Stimulated activated CD4-positive, alpha-beta T cell treated with anti-CD3 and anti-CD28 coated beads, Interleukin-4, amount 100 ng/mL, for 1 hour (primary cell): ENCODE results near the gene PIGX.
"Not testable (repeated sequence)": the region's sequence is repeated elsewhere in the genome, so short reads cannot be mapped to it uniquely, and the experiment has no call there.

ENCODE experiments used
- DNase-seq: peaks from one replicate; pipeline ENCODE4 v3.0.0-alpha.2; 2020

PIGX gene

GRCh38 chr3:196706731-196707130 is 5.4 kb upstream of the PIGX start:
- DNase-seq = no peak

DNA sequence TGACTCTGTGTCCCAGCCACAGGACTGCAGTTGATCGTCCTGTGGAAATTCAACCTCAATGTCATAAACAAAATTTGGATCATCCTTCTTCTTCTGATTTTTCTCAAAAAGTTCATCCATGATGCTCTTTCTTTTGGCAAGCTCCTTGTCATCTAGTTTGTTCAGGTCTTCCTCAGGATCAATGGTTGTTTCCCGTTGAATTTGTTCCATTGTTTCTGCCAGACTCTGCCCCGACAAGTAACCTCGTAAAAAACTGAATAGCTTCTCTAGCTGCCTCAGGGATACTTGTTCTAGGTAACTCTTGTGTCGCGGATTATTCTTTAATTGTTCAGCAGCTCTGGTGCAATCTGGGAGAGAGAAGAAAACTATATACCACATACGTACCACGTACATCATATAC is 4.6 kb upstream of the PIGX start:
- DNase-seq = no peak

- no peak for DNase-seq
Measured at GRCh38 chr3:196708467-196708866, 3.7 kb upstream of the PIGX start.

DNA sequence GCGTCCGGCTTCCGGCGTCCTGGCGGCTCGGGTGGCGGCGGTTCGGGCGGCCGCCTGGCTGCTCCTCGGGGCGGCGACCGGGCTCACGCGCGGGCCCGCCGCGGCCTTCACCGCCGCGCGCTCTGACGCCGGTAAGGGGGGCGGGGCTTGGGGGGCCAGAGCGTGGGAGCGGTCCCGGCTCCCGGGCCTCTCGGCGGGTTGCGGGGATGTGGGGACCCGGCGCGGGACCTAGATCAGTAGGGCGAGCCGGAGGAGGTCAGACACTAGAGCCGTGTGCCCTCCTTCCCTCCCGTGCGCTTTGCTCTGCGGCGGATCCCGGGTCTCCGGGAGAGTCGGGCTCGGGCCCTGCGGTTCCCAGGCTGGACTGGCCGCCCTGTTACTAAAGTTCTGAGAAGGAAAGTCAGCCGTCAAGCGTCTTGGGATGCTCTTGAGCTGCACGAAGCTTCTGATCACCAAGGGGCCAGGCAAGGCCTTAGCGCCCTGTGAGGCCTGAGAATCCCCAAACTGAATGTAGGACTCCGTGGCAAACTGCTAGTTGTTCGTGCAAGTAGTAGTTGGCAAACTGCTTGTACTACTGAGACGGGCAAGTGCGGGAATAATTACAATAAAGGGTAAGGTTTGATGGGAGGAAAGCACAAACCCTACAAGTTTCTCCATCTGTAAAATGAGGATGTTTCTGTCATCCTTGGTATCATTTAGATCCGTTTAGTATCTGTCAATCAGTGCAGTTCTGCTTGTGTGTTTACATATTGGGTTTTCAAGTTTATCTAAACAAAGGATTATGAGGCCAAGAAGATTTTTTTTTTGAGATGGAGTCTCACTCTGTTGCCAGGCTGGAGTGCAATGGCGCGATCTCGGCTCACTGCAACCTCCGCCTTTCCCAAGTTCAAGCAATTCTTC is 587 bp downstream of the PIGX start:
- peak; percentile 73 for DNase-seq

GRCh38 chr3:196717162-196717561 is 5.0 kb downstream of the PIGX start:
- DNase-seq = not testable (repeated sequence)

DNA sequence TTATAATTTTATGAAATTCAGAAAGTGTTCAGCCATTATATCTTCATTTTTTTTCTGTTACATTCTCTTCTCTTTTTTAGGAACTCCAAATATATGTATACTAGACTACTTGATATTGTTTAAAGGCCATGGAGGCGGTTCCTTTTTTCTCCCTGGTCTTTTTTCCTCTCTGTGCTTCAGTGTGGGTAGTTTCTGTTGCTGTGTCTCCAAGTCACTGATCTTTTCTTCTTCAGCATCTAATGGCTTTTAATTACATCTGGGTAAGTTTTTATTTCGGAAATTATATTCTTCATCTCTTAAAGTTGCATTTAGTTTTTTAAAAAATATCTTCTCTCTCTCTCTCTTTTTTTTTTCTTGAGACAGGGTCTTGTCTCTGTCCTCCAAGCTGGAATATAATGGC is 8.9 kb downstream of the PIGX start:
- no peak for DNase-seq

GRCh38 chr3:196726788-196727675 is 14.9 kb downstream of the PIGX start:
- DNase-seq = no peak

DNA sequence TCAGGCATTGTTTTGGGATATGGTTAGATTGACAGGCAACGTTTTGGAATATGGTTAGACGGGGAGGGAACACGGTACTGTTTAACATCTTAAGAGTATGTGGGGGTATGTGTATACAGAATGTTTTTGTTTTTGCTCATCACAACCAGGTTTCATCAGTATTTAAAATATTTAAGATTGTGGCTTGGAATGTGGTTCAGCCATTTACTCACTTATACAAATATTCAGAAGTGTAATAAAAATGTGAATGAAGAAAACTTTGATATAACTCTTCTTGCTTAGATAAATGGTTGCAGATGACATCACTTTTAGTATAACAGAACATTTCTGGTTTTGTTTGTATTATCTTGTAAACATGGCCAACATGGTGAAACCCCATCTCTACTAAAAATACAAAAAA is 23.6 kb downstream of the PIGX start:
- DNase-seq = no peak

DNA sequence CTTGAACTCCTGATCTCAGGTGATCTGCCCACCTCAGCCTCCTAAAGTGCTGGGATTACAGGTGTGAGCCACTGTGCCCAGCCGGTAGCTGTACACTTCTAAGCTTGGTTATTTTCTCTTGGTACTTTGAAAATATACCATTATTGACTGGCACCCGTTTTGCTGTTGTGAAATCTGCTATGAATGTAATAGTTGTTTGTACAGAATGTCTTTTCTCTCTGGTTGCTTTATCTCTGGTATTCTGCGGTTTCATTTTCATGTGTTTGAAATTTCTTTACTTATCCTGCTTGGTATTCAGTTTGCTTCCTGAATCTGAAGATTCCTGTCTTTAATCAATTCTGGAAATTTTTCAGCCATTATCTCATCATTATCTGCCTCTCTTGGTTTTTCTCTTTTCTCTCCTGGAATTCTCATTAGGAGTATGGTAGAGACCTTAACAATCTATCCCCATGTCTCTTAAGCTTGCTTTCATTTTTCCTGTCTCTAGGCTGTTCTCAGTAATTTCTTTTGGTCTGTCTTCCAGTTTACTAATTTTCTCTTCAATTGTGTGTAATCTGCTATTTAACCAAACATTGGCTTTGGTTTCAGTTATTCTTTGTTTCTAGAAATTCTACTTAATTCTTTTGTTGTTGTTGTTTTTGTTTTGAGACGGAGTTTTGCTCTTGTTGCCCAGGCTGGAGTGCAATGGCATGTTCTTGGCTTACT is 24.6 kb downstream of the PIGX start:
- no peak for DNase-seq

GRCh38 chr3:196737655-196738054 is 25.5 kb downstream of the PIGX start:
- DNase-seq = no peak

GRCh38 chr3:196739671-196740480 is 27.7 kb downstream of the PIGX start, which contains the start of gene PAK2:
PAK2 (plus strand) TSS chr3:196739857; CDS start chr3:196782647, 42,790 bp downstream.
- DNase-seq = peak; percentile 92

DNA sequence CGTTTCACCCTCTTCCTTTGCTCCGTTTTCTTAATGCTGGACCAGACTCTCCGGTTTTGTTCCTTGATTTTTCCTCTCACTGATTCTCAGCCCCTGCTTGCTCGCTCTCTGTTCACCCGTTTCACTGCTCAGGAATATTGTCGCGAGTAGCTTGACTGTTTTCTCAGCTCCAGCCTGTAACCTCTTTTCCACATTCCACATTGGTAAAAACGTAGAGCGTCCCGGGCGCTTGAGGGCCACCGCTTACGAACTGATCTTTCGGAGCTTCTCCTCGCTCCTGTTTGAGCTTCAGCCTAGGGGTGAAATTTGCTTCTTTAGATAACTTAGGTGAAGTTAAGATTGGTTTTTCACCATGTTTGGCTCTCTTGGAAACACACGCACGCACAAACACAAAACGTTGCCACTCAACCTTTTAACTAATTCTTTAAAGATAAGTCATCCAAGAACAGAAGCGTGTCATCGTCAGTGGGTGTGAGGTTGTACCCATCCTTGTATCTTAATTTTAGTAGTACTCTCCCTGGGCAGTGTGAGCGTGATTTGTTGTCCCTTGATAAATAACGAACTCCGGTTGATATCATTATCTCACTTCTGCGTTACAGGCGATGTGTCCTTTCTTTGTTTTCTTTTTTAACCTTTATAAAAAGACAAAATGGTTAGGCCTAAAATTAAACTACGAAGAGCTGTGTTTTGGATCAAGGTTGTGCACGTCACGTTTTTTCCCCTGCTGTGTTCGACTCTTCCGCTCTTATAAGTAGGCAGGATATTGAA is 28.5 kb downstream of the PIGX start:
- peak; percentile 14 for DNase-seq

DNA sequence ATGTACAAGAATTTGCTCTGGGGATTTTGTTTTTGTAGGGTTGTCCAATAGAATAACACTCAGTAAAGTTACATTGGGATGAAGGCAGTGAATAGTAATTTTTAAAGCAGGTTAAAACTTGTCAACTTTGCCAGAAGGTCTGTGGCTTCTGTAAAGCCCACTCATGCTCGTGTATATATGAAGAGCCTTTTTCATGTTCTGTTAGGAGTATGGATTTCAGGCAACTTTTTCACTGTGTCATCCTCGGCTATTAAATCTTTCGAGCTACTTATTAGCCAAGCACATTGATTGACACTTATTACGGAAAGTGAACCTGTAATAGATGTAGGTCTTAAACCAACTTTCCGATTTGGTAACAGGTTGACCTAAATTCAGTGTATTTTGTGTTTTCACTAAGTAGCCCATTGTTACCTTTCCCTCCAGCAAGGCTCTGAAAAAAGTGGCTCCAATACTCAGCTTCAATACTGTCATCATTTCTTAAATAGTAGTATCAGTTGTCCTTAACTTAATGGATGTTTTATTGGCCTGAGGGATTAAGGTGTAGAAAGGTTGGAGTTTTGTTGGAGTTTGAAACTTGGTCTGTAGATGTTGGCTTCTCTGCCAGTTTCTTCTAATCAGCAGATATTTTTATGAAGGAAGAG is 29.2 kb downstream of the PIGX start:
- no peak for DNase-seq

GRCh38 chr3:196743569-196743968 is 31.4 kb downstream of the PIGX start:
- not testable (repeated sequence) for DNase-seq

DNA sequence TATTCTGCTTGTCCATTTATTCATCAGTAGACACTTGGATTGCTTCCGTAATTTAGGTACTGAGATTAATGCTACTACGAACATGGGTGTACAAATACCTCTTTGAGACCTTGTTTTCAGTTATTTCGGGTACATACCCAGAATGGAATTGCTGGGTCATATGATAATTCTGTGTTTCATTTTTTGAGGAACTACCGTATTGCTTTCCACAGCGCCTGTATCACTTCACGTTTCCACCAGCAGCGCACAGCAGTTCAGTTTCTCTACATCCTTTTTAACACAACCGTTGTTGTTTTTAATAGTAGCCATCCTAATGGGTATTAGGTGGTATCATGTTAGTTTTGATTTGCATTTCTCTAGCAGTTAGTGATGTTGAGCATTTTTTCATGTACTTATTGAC is 36.9 kb downstream of the PIGX start:
- no peak for DNase-seq

DNA sequence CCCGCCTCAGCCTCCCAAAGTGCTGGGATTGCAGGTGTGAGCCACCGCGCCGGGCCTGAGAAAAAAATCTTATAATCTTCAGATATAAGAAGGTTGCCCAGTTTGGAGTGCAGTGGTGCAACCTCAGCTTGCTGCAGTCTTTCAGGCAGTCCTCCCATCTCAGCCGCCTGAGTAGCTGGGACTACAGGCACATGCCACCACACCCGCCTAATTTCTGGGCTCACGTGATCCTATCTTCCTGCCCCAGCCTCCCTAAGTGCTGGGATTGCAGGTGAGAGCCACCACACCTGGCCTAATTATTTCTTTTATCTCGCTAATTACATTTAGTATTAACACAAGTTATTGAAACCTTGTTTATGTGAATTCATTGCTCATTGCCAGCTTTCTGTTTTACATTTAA is 41.0 kb downstream of the PIGX start:
- DNase-seq = no peak

GRCh38 chr3:196754091-196754981 is 42.2 kb downstream of the PIGX start:
- no peak for DNase-seq

DNA sequence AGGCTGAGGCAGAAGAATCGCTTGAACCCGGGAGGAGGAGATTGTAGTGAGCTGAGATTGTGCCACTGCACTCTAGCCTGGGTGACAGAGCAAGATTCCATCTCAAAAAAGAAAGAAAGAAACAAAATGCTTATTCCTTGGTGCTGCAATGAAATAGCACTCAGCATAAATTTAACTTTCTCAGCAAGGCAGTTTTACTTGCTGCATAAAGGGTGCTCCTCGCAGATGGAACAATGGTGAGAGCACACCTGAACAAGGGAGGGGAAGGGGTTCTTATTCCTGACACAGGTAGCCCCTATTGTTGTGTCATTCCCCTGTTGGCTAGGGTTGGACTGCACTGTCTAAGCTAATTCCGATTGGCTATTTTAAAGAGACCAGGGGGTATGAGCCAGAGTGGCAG is 44.6 kb downstream of the PIGX start:
- DNase-seq = no peak

- DNase-seq = peak; percentile 4
Measured at GRCh38 chr3:196757876-196758739, 45.9 kb downstream of the PIGX start.
